Sigmoid colon (tissue), 3 donors: Measurements from ENCODE around the gene MINDY2.

Experiments used
- CTCF ChIP-seq, 4 experiments: fragments of 450-650 bp in 3 of 4; fragments of 200-600 bp in 1 of 4; IDR thresholded peaks; one replicate each; pipeline ENCODE4 v1.5.1; 2016 to 2019; ENCODE audit warnings: antibody characterized with exemption in 4 of 4, mild to moderate bottlenecking in 3 of 4, moderate library complexity in 2 of 4
- POLR2A ChIP-seq, 2 donors: fragments of 450-650 bp; IDR thresholded peaks; one replicate each; pipeline ENCODE4 v1.6.1; 2016; ENCODE audit warnings: antibody characterized with exemption in 2 of 2, mild to moderate bottlenecking in 2 of 2, moderate library complexity in 2 of 2

GRCh38 chr15:58875343-58875742 is 104.2 kb downstream of the MINDY2 start:
- TF ChIP-seq CTCF (IDR thresholded peaks at IDR 0.05) (no peak), POLR2A (IDR thresholded peaks at IDR 0.05) (no peak)
